ENCODE data around the gene OR8D1.

GRCh38 chr11:124313849-124314248 lies at the start of gene OR8D1:
- no peak for TF ChIP-seq CTCF (optimal IDR thresholded peaks at IDR 0.05 in 1 of 3, IDR thresholded peaks at IDR 0.05 in 1 of 3, conservative IDR thresholded peaks at IDR 0.05 in 1 of 3; ENCODE audit: extremely low read depth in 1 of 3, insufficient read depth in 2 of 3, low read length in 3 of 3)
- TF ChIP-seq EZH2 (IDR thresholded peaks at IDR 0.05; ENCODE audit: low read length): no peak

Measured in keratinocyte (primary cell).